ENCODE data around the gene TCEANC2. TPM values are rescaled to one million over a fixed set of nuclear protein-coding genes. Genes with fewer than 3 reads are reported as not detected.
A peak's percentile ranks its signal among the peaks of the same experiment; 100 is the strongest.

The TCEANC2 gene
- total RNA-seq, 1 experiment from 2014 or later, result 5.3 TPM

DNA sequence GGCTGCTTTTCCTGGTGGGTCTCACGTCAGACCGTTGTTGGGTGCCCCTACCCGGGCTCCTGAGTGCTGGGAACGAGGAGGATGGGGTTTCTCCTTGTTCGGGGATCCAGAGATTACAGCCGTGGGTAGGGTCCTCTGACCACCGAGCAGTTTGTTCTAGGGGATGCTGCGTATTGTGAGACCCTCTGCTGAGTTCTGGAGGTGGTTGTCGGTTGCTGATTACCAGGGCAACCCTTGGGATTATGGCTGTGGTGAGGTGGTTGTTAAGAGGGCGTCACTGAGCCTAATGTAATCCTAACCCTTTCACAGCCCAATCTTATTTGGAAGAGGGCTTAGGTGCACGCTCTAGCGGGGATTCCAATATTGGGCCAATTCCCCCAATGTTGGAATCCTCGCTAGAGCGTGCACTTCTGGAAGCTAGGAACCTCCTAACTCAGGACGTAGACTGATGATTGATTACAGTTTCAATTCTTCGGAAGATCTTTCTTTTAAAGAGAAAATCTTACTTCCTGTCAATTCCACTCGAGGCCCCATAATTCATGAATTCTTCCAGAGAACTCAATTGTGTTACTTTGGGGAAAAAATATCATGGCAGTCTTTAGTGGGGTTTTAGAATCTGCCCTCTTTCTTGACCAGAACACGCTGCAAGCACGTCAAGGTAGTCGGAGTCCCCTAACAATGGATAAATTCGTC, 483 bp downstream of the TCEANC2 start:
- peak overlapping the region; percentile 97 for H3K4me3 ChIP-seq (ENCODE audit: low read length)

DNA sequence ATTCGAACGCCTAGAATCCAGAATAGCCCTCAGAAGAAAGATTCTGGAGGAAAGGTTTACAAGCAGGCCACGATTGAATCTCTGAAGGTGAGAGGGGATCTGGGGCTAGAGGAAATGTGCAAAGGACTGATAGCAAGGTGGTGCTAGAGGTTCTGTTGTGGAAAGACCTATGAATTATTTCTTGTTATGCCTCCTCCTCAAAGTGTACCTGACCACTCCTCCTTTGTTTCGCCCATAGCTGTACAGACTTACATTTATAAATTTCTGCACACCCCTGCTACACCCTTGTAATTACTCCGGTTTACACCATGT, 986 bp downstream of the TCEANC2 start:
- Histone ChIP-seq H3K4me2 (ENCODE audit: low read depth, low read length, poor library complexity, severe bottlenecking) (peak overlapping the region; percentile 92), H3K79me2 (ENCODE audit: low read length) (peaks cover 61% of the 10 kb centered on the region), H3K4me3 (ENCODE audit: low read length) (peak overlapping the region; percentile 97), H3K9ac (ENCODE audit: low read length) (peak overlapping the region; percentile 97), H4K20me1 (ENCODE audit: insufficient read depth, low read depth, low read length) (no peaks in the 10 kb centered on the region; the same call in 1 of the 2 replicates), H3K4me1 (ENCODE audit: low read length) (peaks cover 26% of the 10 kb centered on the region), H2AFZ (ENCODE audit: low read length) (no peak overlapping the region), H3K27me3 (ENCODE audit: low read length) (no peaks in the 10 kb centered on the region), H3K9me3 (ENCODE audit: low read length) (no peaks in the 10 kb centered on the region), H3K36me3 (ENCODE audit: insufficient read depth, low read length) (peaks cover 3% of the 10 kb centered on the region; the same call in 1 of the 2 replicates), H3K27ac (ENCODE audit: low read length) (peak overlapping the region; percentile 78; the same call in 1 of the 2 replicates), H3K9me2 (replicated peaks; ENCODE audit: insufficient read depth, low read length) (no peaks in the 10 kb centered on the region)
- peak; percentile 54 for DNase-seq

More for the DNA sequence above, 483 bp downstream of the TCEANC2 start:
- Histone ChIP-seq H4K20me1 (ENCODE audit: insufficient read depth, low read depth, low read length) (no peaks in the 10 kb centered on the region; the same call in 1 of the 2 replicates), H3K9me3 (ENCODE audit: low read length) (no peaks in the 10 kb centered on the region), H3K9me2 (replicated peaks; ENCODE audit: insufficient read depth, low read length) (no peaks in the 10 kb centered on the region), H3K4me1 (ENCODE audit: low read length) (peaks cover 29% of the 10 kb centered on the region), H3K79me2 (ENCODE audit: low read length) (peaks cover 66% of the 10 kb centered on the region), H3K36me3 (ENCODE audit: insufficient read depth, low read length) (no peaks in the 10 kb centered on the region; the same call in 1 of the 2 replicates), H3K4me2 (ENCODE audit: low read depth, low read length, poor library complexity, severe bottlenecking) (peak overlapping the region; percentile 92), H2AFZ (ENCODE audit: low read length) (peak overlapping the region; percentile 89), H3K9ac (ENCODE audit: low read length) (peak overlapping the region; percentile 97), H3K27me3 (ENCODE audit: low read length) (no peaks in the 10 kb centered on the region), H3K27ac (ENCODE audit: low read length) (peak overlapping the region; percentile 78)
- peak; percentile 76 for DNase-seq

DNA sequence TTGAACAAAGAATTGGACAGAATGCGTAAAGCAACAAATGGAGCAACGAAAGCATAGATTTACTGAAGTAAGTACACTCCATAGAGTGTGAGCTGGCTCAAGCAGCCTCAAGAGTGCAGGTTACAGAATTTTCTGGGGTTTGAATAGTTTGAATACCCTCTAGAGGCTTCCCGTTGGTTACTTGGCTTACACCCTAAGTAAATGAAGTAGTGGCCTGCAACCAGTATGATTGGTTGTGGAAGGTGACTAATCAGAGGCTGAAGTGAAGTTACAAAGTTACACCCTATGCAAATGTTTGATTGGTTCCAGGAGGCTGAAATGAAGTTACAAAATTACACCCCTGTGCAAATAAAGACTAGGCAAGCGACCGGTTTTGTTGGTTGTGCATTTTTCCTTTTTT, 10.9 kb downstream of the TCEANC2 start:
- Histone ChIP-seq H4K20me1 (ENCODE audit: insufficient read depth, low read depth, low read length) (no peaks in the 10 kb centered on the region), H3K9ac (ENCODE audit: low read length) (no peak overlapping the region), H3K27me3 (ENCODE audit: low read length) (no peaks in the 10 kb centered on the region), H2AFZ (ENCODE audit: low read length) (no peak overlapping the region), H3K79me2 (ENCODE audit: low read length) (peaks cover 16% of the 10 kb centered on the region), H3K27ac (ENCODE audit: low read length) (no peak overlapping the region), H3K4me1 (ENCODE audit: low read length) (peaks cover 27% of the 10 kb centered on the region), H3K9me2 (replicated peaks; ENCODE audit: insufficient read depth, low read length) (no peaks in the 10 kb centered on the region), H3K9me3 (ENCODE audit: low read length) (no peaks in the 10 kb centered on the region), H3K4me2 (ENCODE audit: low read depth, low read length, poor library complexity, severe bottlenecking) (no peak overlapping the region), H3K36me3 (ENCODE audit: insufficient read depth, low read length) (0 out of 2 replicates have a peak, but pooled peaks cover 12% of the 10 kb centered on the region), H3K4me3 (ENCODE audit: low read length) (no peak overlapping the region)
- peak; percentile 54 for DNase-seq

GRCh38 chr1:54069791-54070170, 16.4 kb downstream of the TCEANC2 start:
- H2AFZ ChIP-seq (ENCODE audit: low read length), result no peak overlapping the region
- H3K9me2 ChIP-seq (replicated peaks; ENCODE audit: insufficient read depth, low read length), result no peaks in the 10 kb centered on the region
- no peak for DNase-seq
- H3K4me2 ChIP-seq (ENCODE audit: low read depth, low read length, poor library complexity, severe bottlenecking), result no peak overlapping the region
- peaks cover 4% of the 10 kb centered on the region; the same call in 1 of the 2 replicates for H3K79me2 ChIP-seq (ENCODE audit: low read length)
- H3K27me3 ChIP-seq (ENCODE audit: low read length), result no peaks in the 10 kb centered on the region
- peaks cover 6% of the 10 kb centered on the region for H3K4me1 ChIP-seq (ENCODE audit: low read length)
- no peaks in the 10 kb centered on the region for H3K9me3 ChIP-seq (ENCODE audit: low read length)
- H4K20me1 ChIP-seq (ENCODE audit: insufficient read depth, low read depth, low read length), result no peaks in the 10 kb centered on the region
- H3K27ac ChIP-seq (ENCODE audit: low read length), result no peak overlapping the region
- H3K4me3 ChIP-seq (ENCODE audit: low read length), result no peak overlapping the region
- H3K9ac ChIP-seq (ENCODE audit: low read length), result no peak overlapping the region
- peaks cover 13% of the 10 kb centered on the region for H3K36me3 ChIP-seq (ENCODE audit: insufficient read depth, low read length)

- H4K20me1 ChIP-seq (ENCODE audit: insufficient read depth, low read depth, low read length), result no peaks in the 10 kb centered on the region
- H3K27ac ChIP-seq (ENCODE audit: low read length), result no peak overlapping the region
- peaks cover 4% of the 10 kb centered on the region; the same call in 1 of the 2 replicates for H3K79me2 ChIP-seq (ENCODE audit: low read length)
- H3K4me3 ChIP-seq (ENCODE audit: low read length), result no peak overlapping the region
- H3K4me1 ChIP-seq (ENCODE audit: low read length), result peaks cover 6% of the 10 kb centered on the region
- no peaks in the 10 kb centered on the region for H3K9me2 ChIP-seq (replicated peaks; ENCODE audit: insufficient read depth, low read length)
- H3K36me3 ChIP-seq (ENCODE audit: insufficient read depth, low read length), result peaks cover 13% of the 10 kb centered on the region
- peak; percentile 78 for DNase-seq
- H2AFZ ChIP-seq (ENCODE audit: low read length), result no peak overlapping the region
- H3K9ac ChIP-seq (ENCODE audit: low read length), result no peak overlapping the region
- H3K4me2 ChIP-seq (ENCODE audit: low read depth, low read length, poor library complexity, severe bottlenecking), result no peak overlapping the region
- H3K27me3 ChIP-seq (ENCODE audit: low read length), result no peaks in the 10 kb centered on the region
- H3K9me3 ChIP-seq (ENCODE audit: low read length), result no peaks in the 10 kb centered on the region
These were observed 16.9 kb downstream of the TCEANC2 start for GRCh38 chr1:54070171-54070837.

DNA sequence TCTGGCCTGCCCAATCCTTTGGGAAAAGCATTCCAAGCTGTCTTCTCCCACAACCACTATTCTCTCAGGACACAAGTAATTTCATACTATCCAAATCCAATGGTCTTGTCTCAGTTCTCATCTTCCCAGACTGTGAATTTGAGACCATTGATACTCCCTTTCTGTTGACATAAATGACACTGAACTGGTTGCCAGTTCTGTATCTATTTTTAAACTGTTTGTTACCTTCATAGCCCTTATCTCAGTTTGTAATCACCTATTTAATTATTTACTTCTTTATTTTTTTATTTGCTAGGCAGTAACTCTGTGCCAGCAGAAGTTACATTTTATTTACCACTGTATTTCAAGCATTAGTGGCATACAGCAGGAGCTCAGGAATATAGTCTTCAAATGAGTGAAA, 24.0 kb downstream of the TCEANC2 start:
- H3K9ac ChIP-seq (ENCODE audit: low read length), result no peak overlapping the region
- no peak overlapping the region for H2AFZ ChIP-seq (ENCODE audit: low read length)
- H3K79me2 ChIP-seq (ENCODE audit: low read length), result peaks cover 3% of the 10 kb centered on the region; the same call in 1 of the 2 replicates
- no peak for DNase-seq
- no peaks in the 10 kb centered on the region for H3K4me1 ChIP-seq (ENCODE audit: low read length)
- no peak overlapping the region for H3K4me3 ChIP-seq (ENCODE audit: low read length)
- no peaks in the 10 kb centered on the region for H3K9me2 ChIP-seq (replicated peaks; ENCODE audit: insufficient read depth, low read length)
- H3K27me3 ChIP-seq (ENCODE audit: low read length), result no peaks in the 10 kb centered on the region
- no peak overlapping the region for H3K27ac ChIP-seq (ENCODE audit: low read length)
- H3K36me3 ChIP-seq (ENCODE audit: insufficient read depth, low read length), result 0 out of 2 replicates have a peak, but pooled peaks cover 4% of the 10 kb centered on the region
- H3K9me3 ChIP-seq (ENCODE audit: low read length), result no peaks in the 10 kb centered on the region
- H4K20me1 ChIP-seq (ENCODE audit: insufficient read depth, low read depth, low read length), result no peaks in the 10 kb centered on the region
- no peak overlapping the region for H3K4me2 ChIP-seq (ENCODE audit: low read depth, low read length, poor library complexity, severe bottlenecking)

DNA sequence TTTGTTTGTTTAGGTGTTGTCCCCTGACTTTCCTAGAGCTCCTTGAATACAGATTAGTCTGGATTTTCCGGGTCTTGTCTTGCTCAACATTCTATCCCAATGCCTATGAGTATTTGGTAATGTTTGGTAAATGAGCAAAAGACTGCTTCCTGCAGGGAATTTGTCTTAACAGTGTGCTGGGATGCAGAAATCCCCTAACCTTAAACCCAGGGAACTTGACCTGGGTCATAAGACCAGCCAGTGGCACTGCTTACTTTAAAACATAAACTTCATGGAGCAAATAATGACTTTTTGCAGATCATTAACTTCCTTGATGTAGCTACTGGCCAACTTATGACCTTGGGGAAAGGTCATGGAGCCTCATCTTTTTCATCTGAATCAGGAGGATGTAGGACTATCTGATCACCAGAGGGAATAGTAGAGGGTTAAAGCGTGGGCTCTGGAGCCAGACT, 27.2 kb downstream of the TCEANC2 start:
- no peaks in the 10 kb centered on the region for H3K36me3 ChIP-seq (ENCODE audit: insufficient read depth, low read length)
- peaks cover 7% of the 10 kb centered on the region; the same call in 1 of the 2 replicates for H3K79me2 ChIP-seq (ENCODE audit: low read length)
- no peak overlapping the region for H2AFZ ChIP-seq (ENCODE audit: low read length)
- DNase-seq, result no peak
- H3K4me2 ChIP-seq (ENCODE audit: low read depth, low read length, poor library complexity, severe bottlenecking), result no peak overlapping the region
- no peak overlapping the region for H3K4me3 ChIP-seq (ENCODE audit: low read length)
- H3K9me2 ChIP-seq (replicated peaks; ENCODE audit: insufficient read depth, low read length), result no peaks in the 10 kb centered on the region
- H3K27me3 ChIP-seq (ENCODE audit: low read length), result no peaks in the 10 kb centered on the region
- H3K9ac ChIP-seq (ENCODE audit: low read length), result no peak overlapping the region
- H4K20me1 ChIP-seq (ENCODE audit: insufficient read depth, low read depth, low read length), result no peaks in the 10 kb centered on the region
- H3K27ac ChIP-seq (ENCODE audit: low read length), result no peak overlapping the region
- no peaks in the 10 kb centered on the region for H3K4me1 ChIP-seq (ENCODE audit: low read length)
- no peaks in the 10 kb centered on the region for H3K9me3 ChIP-seq (ENCODE audit: low read length)
